RWPE1 (cell line): ENCODE measurements around the gene SPEF2.

ENCODE experiments used
- CTCF ChIA-PET: fragments of 350-600 bp; sonication (Branson Sonifier 250); formaldehyde crosslinking; extraction: SDS; loops from one replicate; lab custom pipeline; 2021; lab: Yijun Ruan, JAX
- POLR2A ChIA-PET: fragments of 400-600 bp; formaldehyde crosslinking; extraction: SDS; loops from one replicate; lab custom pipeline; 2020; ENCODE audit warnings: antibody characterized with exemption; ENCODE audit not compliant: low non-redundant PET; lab: Yijun Ruan, JAX
- DNase-seq: peaks from one replicate; pipeline ENCODE4 v3.0.0; 2012; ENCODE audit warnings: low spot score
- H3K27ac ChIP-seq: fragments of 450-650 bp; 2 replicates; pipeline ENCODE4 v1.5.1; 2017
- TF ChIP-seq, protein P1 (sequence below): fragments of 450-650 bp; conservative IDR thresholded peaks from 2 replicates; pipeline ENCODE4 v1.5.1; 2017; ENCODE audit warnings: low read depth, mild to moderate bottlenecking

The SPEF2 gene

DNA sequence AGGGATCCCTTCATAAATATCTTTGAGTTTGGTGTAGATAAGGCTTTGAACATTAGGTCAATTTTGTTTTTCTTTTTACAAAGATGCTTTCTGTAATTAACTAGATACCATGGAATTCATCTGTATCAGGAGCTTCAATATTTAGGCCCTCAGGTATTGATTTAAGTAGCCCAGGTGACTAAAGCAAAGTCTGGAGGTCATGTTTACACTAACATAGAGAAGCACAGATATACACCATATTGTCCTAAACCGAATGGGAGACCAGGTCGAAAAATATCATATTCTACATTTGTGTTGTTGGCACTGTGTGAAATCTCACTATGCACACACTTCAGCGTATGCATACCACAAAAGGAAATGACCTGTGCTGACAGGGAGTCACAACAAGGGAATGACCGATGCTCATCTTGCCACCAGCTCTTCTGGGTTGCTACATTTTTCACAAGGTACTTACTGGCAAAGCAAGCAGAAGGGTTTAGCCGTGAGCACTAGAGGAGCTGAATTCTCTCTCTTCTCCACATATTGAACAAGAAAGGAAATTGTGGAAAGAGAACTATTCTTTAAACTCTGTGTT, 140.6 kb downstream of the SPEF2 start:
- POLR2A ChIA-PET = no interaction called here
- CTCF ChIA-PET = interaction anchor here (0.6 kb wide), 1 partner anchor 355 kb away, joined by 3 read pairs; no protein-coding TSS in a partner anchor
- TF ChIP-seq, protein P1, sequence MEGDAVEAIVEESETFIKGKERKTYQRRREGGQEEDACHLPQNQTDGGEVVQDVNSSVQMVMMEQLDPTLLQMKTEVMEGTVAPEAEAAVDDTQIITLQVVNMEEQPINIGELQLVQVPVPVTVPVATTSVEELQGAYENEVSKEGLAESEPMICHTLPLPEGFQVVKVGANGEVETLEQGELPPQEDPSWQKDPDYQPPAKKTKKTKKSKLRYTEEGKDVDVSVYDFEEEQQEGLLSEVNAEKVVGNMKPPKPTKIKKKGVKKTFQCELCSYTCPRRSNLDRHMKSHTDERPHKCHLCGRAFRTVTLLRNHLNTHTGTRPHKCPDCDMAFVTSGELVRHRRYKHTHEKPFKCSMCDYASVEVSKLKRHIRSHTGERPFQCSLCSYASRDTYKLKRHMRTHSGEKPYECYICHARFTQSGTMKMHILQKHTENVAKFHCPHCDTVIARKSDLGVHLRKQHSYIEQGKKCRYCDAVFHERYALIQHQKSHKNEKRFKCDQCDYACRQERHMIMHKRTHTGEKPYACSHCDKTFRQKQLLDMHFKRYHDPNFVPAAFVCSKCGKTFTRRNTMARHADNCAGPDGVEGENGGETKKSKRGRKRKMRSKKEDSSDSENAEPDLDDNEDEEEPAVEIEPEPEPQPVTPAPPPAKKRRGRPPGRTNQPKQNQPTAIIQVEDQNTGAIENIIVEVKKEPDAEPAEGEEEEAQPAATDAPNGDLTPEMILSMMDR = no peak
- DNase-seq = no peak
- no peak overlapping the region for H3K27ac ChIP-seq

DNA sequence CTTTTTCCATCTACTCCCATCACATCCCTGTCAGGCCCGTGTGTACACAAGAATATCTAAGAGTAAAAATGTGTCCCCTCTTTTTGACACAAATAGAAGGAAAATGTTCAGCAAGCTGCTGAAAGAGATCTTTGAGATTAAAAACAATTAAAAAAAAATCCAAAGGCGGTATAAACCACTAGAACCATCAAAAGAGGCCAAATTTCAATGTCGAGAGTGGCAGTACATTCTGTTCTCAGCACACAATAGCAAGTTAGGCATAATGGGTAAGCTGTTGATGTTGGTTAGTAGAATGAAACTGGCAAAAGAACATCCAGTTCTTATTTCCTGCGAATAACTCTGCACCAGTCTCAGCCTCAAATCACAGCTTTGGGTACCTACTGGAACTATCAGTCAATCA, 143.9 kb downstream of the SPEF2 start:
- no peak overlapping the region for H3K27ac ChIP-seq
- ChIA-PET CTCF (interaction anchor here (0.8 kb wide), 1 partner anchor 16 kb away, joined by 3 read pairs; no protein-coding TSS in a partner anchor), POLR2A (no interaction called here)
- TF ChIP-seq, protein P1 = no peak
- no peak for DNase-seq

DNA sequence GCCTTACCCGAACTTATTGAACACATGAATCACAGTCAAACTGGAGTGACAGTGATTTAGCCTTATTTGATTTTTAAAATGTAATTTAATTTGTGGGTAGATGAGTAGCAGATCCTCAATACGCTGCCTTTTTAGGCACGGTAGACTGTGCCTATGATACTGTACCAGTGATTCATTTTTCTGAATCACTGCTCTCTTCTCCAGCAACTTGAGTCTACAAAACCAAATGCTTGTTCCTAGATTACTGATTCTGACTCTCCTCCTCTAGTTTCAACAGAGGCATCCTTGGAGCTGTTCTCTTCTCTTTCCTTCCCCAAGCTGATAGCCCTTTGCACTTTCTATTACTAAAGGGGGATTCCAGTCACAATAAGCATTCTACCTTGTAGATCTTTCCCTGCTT, 144.7 kb downstream of the SPEF2 start:
- TF ChIP-seq, protein P1 = no peak
- H3K27ac ChIP-seq = no peak overlapping the region
- ChIA-PET CTCF (no interaction called here), POLR2A (no interaction called here)
- DNase-seq = no peak

DNA sequence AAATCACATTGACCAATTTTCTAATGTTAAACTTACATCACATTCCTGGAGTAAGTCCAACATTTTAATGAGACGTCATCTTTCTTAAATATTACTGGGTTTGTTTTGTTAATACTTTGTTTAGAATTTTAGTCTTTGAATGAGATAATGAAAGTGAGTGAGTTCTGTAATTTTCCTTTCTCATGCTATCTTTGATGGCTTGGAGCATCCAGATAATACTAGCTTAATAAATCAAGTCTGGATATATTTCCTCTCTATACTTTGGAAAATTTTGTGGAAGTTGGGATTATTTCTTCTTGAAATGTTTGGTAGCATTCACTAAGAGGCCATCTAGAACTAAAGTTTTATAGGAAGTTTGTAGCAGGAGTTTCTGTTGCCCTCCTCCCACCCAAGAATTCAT, 148.3 kb downstream of the SPEF2 start:
- TF ChIP-seq, protein P1 = no peak
- CTCF ChIA-PET = no interaction called here
- H3K27ac ChIP-seq = no peak overlapping the region
- no peak for DNase-seq
- POLR2A ChIA-PET = no interaction called here

DNA sequence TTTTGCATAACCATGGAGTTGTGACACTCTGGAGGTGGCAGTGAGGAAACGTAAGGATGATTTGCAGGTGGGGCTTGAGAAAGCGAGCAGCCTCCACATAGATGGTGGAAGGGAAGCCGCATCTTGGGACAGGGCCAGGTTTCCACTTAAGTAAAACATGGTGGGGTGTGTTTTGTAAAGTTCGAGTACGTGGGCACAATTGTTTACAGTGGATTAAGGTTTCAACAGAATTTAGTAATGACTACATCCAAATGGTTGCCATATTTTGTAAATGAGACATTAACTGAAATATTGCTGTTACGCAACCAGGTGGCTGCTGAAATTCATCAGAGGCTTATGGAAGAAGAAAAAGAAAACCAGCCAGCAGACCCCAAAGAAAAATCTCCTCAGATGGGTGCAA, 153.6 kb downstream of the SPEF2 start:
- TF ChIP-seq, protein P1 = no peak
- H3K27ac ChIP-seq = no peak overlapping the region
- peak; percentile 66 for DNase-seq
- CTCF ChIA-PET = interaction anchor here (1.0 kb wide), 1 partner anchor 151 kb away, joined by 3 read pairs; no protein-coding TSS in a partner anchor
- POLR2A ChIA-PET = no interaction called here

DNA sequence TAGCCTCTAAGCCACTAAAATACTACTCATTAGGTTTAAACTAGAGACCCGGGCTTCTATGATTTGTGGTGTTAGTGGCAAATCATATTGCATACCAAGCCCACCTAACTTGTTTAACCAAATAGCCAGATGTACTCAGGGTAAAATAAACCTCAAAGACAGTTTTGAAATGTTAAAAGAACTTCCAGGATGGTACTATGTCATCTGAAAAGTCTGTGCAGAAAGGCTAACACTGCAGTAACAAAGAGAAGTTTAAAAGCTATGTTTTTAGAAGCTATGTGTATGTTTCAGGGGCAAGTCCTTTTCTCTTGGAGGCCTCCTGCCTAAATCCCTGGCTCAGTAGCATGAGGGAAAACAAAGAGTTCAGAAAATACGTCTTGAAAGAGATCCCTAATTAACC, 154.2 kb downstream of the SPEF2 start:
- TF ChIP-seq, protein P1 = no peak
- ChIA-PET POLR2A (no interaction called here), CTCF (no interaction called here)
- DNase-seq = no peak
- no peak overlapping the region for H3K27ac ChIP-seq

DNA sequence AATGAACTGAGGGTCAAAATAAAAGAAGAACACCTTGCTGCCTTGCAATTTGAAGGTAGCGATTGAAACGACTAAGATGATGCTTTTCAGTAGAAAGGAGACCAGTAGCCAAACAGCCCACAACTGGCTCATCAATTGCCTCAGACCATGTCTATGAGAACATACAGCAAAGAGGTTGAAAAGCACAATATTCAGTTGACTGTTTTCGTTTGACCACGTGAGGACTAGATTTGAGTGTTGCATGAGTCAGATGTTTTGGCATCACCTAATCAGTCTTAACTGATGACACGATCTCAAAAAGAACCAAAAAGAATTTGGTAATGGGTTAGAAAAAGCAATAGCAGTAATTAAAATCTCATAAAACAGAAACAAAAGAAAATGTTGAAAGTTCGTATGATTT, 156.3 kb downstream of the SPEF2 start:
- ChIA-PET CTCF (no interaction called here), POLR2A (no interaction called here)
- no peak overlapping the region for H3K27ac ChIP-seq
- TF ChIP-seq, protein P1 = no peak
- peak; percentile 13 for DNase-seq
